ENCODE measurements around the gene MYH3.

Gene MYH3

DNA sequence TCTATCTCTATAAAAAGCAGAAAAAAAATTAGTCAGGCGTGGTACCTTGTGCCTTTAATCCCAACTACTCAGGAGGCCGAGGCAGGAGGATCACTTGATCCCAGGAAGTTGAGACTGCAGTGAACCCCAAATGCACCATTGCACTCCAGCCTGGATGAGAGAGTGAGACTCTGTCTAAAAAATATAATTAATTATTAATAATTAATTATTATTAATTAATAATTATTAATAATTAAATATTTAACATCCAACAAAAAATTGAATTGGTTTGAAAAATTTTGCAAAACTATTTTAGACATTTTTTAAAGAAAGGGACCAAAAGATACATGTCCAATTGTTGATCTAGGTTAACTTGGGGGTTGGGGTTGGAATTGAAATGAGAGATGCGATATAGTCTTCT is 51.0 kb downstream of the MYH3 start:
- DNase-seq (ENCODE audit: low read depth) = no peak
- no peak for TF ChIP-seq CTCF (IDR thresholded peaks at IDR 0.05; ENCODE audit: insufficient read depth, low read depth, low read length, missing control alignments)
- no peak overlapping the region for H3K4me3 ChIP-seq (ENCODE audit: low read length)

GRCh38 chr17:10605221-10605783 is 51.8 kb downstream of the MYH3 start:
- no peak for TF ChIP-seq CTCF (IDR thresholded peaks at IDR 0.05; ENCODE audit: insufficient read depth, low read depth, low read length, missing control alignments)
- DNase-seq (ENCODE audit: low read depth) = no peak
- no peak overlapping the region for H3K4me3 ChIP-seq (ENCODE audit: low read length)

DNA sequence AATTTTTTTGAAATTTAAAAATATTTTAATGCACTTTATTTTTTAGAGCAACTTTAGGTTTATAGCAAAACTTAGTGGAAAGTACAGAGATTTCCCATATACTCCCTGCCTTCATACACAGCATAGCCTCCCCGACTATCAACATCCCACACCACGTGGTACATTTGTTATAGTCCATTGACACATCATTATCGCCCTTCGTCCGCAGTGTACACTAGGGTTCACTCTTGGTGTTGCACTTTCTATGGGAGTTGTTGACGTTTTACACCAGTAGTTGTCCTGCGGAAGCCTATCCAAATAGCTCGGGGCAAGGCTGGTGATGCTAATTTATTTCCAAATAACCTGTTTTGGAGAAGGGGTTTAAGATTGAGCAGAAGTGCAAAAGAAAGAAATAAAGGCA is 52.6 kb downstream of the MYH3 start:
- no peak for TF ChIP-seq CTCF (IDR thresholded peaks at IDR 0.05; ENCODE audit: insufficient read depth, low read depth, low read length, missing control alignments)
- no peak for DNase-seq (ENCODE audit: low read depth)
- H3K4me3 ChIP-seq (ENCODE audit: low read length) = no peak overlapping the region

DNA sequence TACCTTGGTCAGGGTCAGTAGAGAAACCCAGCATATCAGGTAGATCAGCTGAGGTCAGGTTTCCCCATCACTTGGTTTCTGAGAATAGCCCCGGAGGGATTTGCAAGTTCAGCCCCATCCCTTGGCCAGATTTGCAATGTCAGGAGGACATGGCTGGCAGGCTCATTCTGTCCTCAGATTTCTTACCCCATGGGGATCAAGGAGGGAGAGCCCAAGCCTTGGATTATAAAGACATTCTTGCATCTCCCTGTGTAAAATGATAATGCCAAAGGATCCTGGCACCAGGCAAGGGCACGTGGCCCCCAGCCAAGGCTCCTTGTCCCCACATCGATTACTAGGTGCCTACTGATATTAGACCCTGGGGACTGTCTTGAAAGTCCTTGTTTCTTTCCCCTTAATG is 53.2 kb downstream of the MYH3 start:
- TF ChIP-seq CTCF (IDR thresholded peaks at IDR 0.05; ENCODE audit: insufficient read depth, low read depth, low read length, missing control alignments) = no peak
- no peak overlapping the region for H3K4me3 ChIP-seq (ENCODE audit: low read length)
- no peak for DNase-seq (ENCODE audit: low read depth)

DNA sequence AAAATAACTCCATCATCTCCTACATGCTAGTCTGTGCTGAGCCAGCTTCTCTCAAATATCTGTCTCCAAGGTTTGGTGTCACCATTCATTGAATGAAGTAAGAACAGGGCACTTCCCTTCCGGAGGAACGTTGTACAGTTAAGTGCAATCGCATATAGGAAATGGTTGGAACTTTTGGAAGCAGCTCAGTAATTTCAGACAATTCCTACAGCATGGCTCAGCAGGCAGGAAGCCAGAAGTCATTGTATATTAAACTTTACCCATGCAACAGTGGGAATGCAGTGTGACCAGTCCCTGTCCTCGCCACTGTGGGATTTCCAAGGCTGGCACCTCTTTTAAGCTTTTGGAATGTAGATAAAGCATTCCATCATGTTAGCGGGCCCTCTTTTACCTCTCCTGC is 56.5 kb downstream of the MYH3 start:
- H3K4me3 ChIP-seq (ENCODE audit: low read length) = no peak overlapping the region
- no peak for TF ChIP-seq CTCF (IDR thresholded peaks at IDR 0.05; ENCODE audit: insufficient read depth, low read depth, low read length, missing control alignments)

GRCh38 chr17:10598621-10599020 is 58.5 kb downstream of the MYH3 start:
- TF ChIP-seq CTCF (IDR thresholded peaks at IDR 0.05; ENCODE audit: insufficient read depth, low read depth, low read length, missing control alignments) = no peak
- no peak overlapping the region for H3K4me3 ChIP-seq (ENCODE audit: low read length)
- no peak for DNase-seq (ENCODE audit: low read depth)

More for the DNA sequence above, 56.5 kb downstream of the MYH3 start:
- no peak for DNase-seq (ENCODE audit: low read depth)

- no peak for TF ChIP-seq CTCF (IDR thresholded peaks at IDR 0.05; ENCODE audit: insufficient read depth, low read depth, low read length, missing control alignments)
- H3K4me3 ChIP-seq (ENCODE audit: low read length) = no peak overlapping the region
- no peak for DNase-seq (ENCODE audit: low read depth)
Measured at GRCh38 chr17:10589553-10590145, 67.5 kb downstream of the MYH3 start.

Data from epithelial cell of esophagus (primary cell).